SHP77 (cell line): Measurements from ENCODE around the gene POP7.

Experiments used
- DNase-seq, 2 experiments: peaks; one replicate each; lab custom pipeline; 2025; lab: John Stamatoyannopoulos, UW

Gene POP7

GRCh38 chr7:100726996-100727761 is 21.3 kb downstream of the POP7 start:
- no peak for DNase-seq

GRCh38 chr7:100728196-100728595 is 22.3 kb downstream of the POP7 start:
- DNase-seq: no peak

GRCh38 chr7:100730136-100730800 is 24.3 kb downstream of the POP7 start:
- no peak for DNase-seq

- no peak for DNase-seq
These were observed 26.2 kb downstream of the POP7 start for GRCh38 chr7:100731937-100732636.

- DNase-seq: no peak
These were observed 29.8 kb downstream of the POP7 start for GRCh38 chr7:100735730-100736129.

- no peak for DNase-seq
These were observed 30.8 kb downstream of the POP7 start for GRCh38 chr7:100736671-100737070.

- no peak for DNase-seq
These were observed 34.0 kb downstream of the POP7 start for GRCh38 chr7:100739934-100740333.

GRCh38 chr7:100744605-100745004 is 38.7 kb downstream of the POP7 start:
- DNase-seq: no peak

- DNase-seq: peak; percentile 42 to 52
These were observed 39.3 kb downstream of the POP7 start for GRCh38 chr7:100745184-100745583.

- DNase-seq: no peak
These were observed 47.1 kb downstream of the POP7 start for GRCh38 chr7:100752994-100753393.

- no peak for DNase-seq
These were observed 47.8 kb downstream of the POP7 start for GRCh38 chr7:100753750-100754149.
